NCI-H82 treated with DMSO at 0.1 percent for 48 hours (cell line): ENCODE results near the gene ECM2.

Experiments
- DNase-seq: peaks from one replicate; lab custom pipeline; 2025; ENCODE audit not compliant: unreplicated experiment; lab: John Stamatoyannopoulos, UW

ECM2 gene

DNA sequence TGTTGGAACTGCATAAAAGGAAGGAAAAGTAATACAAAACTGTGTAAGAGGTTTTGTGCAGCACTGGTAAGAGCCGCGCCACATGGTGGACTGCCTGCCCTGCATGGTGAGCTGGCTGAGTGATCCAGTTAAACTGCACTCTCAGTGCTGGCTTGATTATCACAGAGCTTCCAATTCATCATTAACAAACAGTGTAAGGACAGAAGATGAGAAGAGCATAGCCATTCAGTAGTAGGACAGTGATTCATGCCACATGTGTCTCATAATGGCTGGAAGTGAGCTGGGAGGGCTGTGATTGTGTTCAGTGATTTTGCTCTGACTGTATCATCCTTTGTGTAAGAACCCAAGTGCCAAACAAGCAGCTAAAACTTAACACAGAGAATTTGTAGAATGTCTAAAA, 67.6 kb downstream of the ECM2 start:
- DNase-seq: no peak

DNA sequence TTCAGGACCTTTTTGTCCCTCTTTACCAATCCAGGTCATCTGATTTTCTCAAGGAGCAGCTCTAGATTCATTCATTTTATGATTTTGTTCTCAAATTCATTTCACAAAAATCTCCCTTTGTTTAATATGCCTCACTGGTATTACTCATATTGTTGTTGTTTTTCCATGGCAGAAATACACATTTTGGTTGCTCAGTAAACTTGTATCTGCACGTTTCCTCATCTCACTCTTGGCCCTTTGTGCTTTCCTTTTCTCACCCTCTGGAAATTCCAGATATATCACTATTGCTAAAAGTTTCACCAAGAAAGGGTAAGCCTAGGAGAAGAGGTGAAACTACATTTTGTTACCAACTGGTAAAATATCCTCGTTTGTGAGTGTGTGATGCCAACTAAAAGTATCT, 68.3 kb downstream of the ECM2 start:
- no peak for DNase-seq

DNA sequence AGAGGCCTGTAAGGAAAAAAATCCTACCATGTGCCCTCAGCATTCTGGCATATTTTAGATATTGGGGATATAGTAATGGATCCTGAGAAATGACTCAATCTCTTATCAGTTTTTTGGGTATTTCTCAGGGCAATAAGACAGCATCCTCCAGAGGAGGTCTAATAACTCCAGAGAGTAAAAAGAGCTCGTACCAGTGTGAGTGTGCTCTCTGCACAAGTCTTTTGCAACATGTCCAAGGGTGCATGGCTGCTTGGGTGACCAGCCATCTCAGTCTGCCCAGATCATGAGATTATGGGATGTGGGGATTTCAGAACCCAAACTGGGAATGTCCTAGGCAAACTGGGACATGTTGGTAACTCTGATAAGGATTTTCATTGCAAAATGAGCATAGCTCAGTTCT, 68.7 kb downstream of the ECM2 start:
- no peak for DNase-seq

DNA sequence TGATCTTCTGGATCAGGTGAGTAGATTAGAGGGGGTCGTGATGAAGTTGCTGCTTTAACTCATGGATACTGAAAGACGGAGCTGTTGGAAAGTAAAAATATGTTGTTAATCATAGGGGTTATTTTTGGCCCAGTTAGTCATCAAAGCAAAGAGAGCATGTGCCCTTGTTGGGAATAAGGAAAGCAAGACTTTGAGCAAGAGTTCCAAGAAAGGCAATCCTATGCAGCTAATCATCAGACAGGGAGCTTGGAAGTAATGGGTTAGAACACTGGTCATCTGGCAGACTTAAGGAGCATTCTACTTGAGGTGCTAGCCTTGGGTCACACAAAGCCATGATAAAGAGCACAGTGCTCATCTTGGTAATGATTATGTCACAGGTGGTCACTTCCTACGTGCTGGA, 71.8 kb downstream of the ECM2 start:
- no peak for DNase-seq

DNA sequence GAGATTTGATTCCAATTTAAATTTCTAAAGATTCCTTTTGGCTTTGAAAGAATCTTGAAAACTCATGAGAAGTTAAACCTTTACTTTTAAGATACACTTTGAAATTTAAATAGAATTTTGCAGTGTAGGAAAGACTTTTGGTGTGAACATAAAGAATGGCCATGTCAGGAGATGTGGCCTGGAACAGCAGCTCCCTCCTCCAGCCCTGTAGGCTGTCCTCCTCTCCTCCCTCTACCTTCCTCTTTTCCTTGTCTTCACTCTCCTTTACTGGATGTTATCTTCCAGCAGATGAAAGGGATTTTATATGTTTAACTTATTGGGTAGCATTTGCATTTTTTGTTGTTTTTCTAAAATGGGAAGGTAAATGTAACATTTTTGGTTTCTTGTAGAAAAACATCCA, 72.4 kb downstream of the ECM2 start:
- DNase-seq: no peak

DNA sequence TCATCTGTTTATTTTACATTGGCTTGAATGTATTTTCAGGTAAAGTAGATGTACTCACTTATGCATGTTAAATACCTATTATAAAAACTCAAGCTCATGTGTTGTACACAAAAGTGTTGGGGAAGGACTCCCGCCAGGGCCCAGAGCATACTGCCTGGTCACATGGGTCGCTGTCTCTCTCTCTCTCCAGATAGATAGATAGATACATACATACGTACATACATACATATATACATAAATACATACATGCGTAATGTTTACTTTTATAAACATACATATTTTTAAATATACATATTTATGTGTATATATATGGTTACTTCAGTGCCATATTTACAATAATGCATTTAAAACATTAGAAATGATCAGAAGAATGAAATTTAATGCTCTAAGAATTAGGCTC, 78.2 kb downstream of the ECM2 start:
- DNase-seq: no peak

DNA sequence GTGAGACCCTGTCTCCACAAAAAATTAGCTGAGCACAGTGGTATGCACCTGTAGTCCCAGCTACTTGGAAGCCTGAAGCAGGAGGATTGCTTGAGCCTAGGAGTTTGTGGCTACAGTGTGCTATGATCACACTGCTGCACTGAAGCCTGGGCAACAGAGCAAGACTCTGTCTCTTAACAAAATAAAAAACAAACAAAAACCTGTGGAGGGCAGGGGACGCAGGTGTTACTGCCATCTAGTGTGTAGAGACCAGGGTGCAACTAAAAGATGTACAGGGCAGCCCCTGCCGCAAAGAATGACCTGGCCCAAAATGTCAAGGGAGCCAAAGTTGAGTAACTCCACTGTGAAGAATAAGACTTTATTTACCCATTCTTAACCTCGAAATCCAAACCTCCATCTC, 80.6 kb downstream of the ECM2 start:
- DNase-seq: no peak

DNA sequence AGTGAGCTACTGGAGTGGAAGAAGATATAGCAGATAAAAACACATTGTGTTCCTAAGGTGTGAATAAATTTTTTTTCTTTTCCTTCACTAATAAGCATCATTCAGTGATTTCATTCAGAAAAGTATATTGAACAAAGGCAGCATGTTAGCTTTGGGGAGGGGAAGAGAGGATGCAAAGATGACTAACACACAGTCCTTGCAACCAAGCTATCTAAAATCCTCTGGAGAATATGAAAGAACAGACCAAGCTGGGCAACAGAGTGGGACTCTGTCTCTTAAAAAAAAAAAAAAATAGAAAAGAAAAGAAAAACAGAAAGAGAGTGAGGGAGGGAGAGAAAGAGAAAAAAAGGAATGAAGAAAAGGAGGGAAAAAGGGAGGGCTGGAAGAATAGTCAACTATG, 89.3 kb downstream of the ECM2 start:
- no peak for DNase-seq
